ENCODE results near the gene EEF1AKMT2. TPM values are rescaled to one million over a fixed set of nuclear protein-coding genes. Genes with fewer than 3 reads are reported as not detected.

Gene EEF1AKMT2
- total RNA-seq, 1 experiment from 2014 or later, result 39.8 TPM

Other genes starting within 250 kb of the EEF1AKMT2 start
- gene FAM53B, start 47.5 kb downstream of the EEF1AKMT2 start, total RNA-seq (2014; rRNA removed; shearing (Covaris generic)), result 8.5 and 8.7 TPM in 2 replicates
- gene ABRAXAS2, start 9.9 kb upstream of the EEF1AKMT2 start, total RNA-seq (2014; rRNA removed; shearing (Covaris generic)), result 13.7 and 15.7 TPM in 2 replicates
- 12.3 and 13.8 TPM in 2 replicates for gene ZRANB1, start 150.2 kb upstream of the EEF1AKMT2 start, total RNA-seq (2014; rRNA removed; shearing (Covaris generic))